A549 treated with AZD2906 at 1 μM for 4 hours (cell line): Measurements from ENCODE around the gene CCDC15. TPM values are rescaled to one million over a fixed set of nuclear protein-coding genes. Genes with fewer than 3 reads are reported as not detected.

Experiments
- total RNA-seq: library from RNA; stranded (reverse); fragments of 200-300 nt; extraction: Qiagen RNA extraction; gene quantifications from 5 replicates; pipeline ENCODE4 v1.2.3, GENCODE V29; 2022

Gene CCDC15, protein sequence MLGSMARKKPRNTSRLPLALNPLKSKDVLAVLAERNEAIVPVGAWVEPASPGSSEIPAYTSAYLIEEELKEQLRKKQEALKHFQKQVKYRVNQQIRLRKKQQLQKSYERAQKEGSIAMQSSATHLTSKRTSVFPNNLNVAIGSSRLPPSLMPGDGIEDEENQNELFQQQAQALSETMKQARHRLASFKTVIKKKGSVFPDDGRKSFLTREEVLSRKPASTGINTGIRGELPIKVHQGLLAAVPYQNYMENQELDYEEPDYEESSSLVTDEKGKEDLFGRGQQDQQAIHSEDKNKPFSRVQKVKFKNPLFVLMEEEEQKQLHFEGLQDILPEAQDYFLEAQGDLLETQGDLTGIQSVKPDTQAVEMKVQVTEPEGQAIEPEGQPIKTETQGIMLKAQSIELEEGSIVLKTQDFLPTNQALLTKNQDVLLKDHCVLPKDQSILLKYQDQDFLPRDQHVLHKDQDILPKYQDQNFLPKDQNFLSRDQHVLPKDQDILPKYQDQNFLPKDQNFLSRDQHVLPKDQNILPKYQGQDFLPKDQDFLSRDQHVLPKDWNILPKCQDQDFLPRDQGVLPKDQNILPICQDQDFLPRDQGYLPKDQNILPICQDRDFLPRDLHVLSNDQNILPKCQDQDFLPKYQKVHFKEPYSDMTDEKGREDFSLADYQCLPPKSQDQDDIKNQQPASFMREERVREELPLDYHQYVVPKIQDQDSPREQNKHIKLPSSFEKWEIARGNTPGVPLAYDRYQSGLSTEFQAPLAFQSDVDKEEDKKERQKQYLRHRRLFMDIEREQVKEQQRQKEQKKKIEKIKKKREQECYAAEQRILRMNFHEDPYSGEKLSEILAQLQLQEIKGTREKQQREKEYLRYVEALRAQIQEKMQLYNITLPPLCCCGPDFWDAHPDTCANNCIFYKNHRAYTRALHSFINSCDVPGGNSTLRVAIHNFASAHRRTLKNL
- total RNA-seq, result 0.41 to 0.62 TPM (median 0.53 TPM) in 5 replicates

GRCh38 chr11:124953753-124954589, at the start of gene CCDC15:
TSS of gene CCDC15 (plus strand) at chr11:124954202. CDS start at chr11:124954733, 531 bp downstream.

DNA sequence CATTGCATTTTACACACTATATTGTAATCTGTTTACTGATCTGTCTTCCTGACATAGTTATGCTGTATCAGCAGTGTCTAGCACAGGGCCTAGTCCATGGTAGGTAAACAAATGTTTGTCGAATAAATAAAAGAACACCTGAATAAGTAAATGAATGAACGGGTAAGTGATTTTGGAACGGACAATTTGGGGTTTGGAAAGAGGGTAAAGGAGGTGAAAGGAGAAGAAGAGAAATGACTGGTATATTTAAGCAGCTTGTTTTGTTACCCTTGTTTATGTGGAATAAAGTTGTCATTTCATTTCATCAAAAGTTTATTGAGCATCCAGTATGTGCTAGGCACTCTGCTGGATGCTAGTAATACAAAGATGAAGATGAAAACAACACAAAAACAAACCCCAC, 35.1 kb upstream of the CCDC15 start, which contains the start of gene HEPN1:
TSS of gene HEPN1 (plus strand) at position 301 of the 400 bp plus-strand sequence.

GRCh38 chr11:124935548-124936514, 18.2 kb upstream of the CCDC15 start, which contains the start of gene HEPACAM:
TSS of gene HEPACAM (minus strand) at chr11:124936047. CDS start at chr11:124936006, 41 bp downstream.

GRCh38 chr11:125062931-125063428, 109.0 kb downstream of the CCDC15 start, which contains the start of gene SLC37A2:
TSS of gene SLC37A2 (plus strand) at chr11:125063305. CDS start at chr11:125063368, 63 bp downstream.

Other genes with a start within 250 kb of the CCDC15 start
- 6.2 to 11.3 TPM (median 11.0 TPM) in 5 replicates for gene NRGN, start 214.3 kb upstream of the CCDC15 start, total RNA-seq
- 0.08 TPM in 1 of 5 replicates, not detected in the others for gene VSIG2, start 201.9 kb upstream of the CCDC15 start, total RNA-seq
- gene ESAM, start 191.9 kb upstream of the CCDC15 start, total RNA-seq, result 9.1 to 14.6 TPM (median 12.8 TPM) in 5 replicates
- 4.8 to 5.8 TPM (median 5.3 TPM) in 5 replicates for gene MSANTD2, start 153.8 kb upstream of the CCDC15 start, total RNA-seq
- 2.3 to 3.4 TPM (median 2.7 TPM) in 5 replicates for gene ROBO3, start 88.8 kb upstream of the CCDC15 start, total RNA-seq
- not detected in 5 replicates for gene ROBO4, start 56.3 kb upstream of the CCDC15 start, total RNA-seq
- not detected in 5 replicates for gene HEPN1, start 35.0 kb upstream of the CCDC15 start, total RNA-seq
- gene HEPACAM, start 18.2 kb upstream of the CCDC15 start, total RNA-seq, result not detected in 5 replicates
- gene SLC37A2, start 109.1 kb downstream of the CCDC15 start, total RNA-seq, result 0.04 to 0.16 TPM (median 0.11 TPM) in 5 replicates
- 18.9 to 22.3 TPM (median 22.1 TPM) in 5 replicates for gene TMEM218, start 157.4 kb downstream of the CCDC15 start, total RNA-seq
- 0.02 TPM in 1 of 5 replicates, not detected in the others for gene PKNOX2, start 210.5 kb downstream of the CCDC15 start, total RNA-seq